Activated CD4-positive, alpha-beta T cell treated with anti-CD3 and anti-CD28 coated beads for 24 hours (primary cell): ENCODE measurements around the gene PIMREG.
A peak's percentile ranks its signal among the peaks of the same experiment; 100 is the strongest.

Experiments
- DNase-seq, 2 donors: peaks; one replicate each; pipeline ENCODE4 v3.0.0-alpha.2; 2020; ENCODE audit warnings: low read depth in 2 of 2

Gene PIMREG

DNA sequence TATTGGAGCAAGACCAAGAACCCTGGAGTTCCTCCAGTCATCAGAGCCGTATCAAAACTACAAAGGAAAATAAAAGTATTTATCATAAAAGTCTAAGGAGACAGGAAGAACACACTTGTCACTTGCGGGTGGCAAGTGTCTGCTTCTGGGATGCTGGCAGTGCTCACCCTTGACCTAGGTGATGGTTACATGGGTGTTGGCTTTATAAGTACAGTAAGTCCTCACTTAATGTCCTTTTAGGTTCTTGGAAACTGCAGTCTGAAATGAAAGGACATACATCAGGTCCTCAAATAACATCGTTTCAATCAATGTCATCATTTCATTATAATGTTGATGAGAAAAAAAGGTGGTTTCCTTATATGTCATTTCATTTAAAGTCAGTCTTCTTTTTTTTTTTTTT, 6.3 kb upstream of the PIMREG start:
- DNase-seq = no peak

- no peak for DNase-seq
These were observed 4.3 kb upstream of the PIMREG start for GRCh38 chr17:6439951-6440350.

DNA sequence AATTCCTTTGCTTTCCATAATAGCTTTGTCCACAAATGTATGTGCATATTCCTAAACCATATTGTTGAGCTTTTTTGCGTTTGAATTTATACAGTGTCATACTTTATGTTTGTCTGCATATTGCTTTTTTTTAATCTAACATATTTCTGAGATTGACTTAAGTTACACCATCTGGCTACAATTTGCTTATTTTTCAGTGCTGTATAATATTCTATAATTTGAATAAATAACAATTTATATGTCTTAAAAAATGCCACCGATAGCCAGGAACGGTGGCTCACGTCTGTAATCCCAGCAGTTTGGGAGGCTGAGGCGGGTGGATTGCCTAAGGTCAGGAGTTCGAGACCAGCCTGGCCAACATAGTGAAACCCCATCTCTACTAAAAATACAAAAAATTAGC, 1.5 kb upstream of the PIMREG start:
- DNase-seq = no peak

DNA sequence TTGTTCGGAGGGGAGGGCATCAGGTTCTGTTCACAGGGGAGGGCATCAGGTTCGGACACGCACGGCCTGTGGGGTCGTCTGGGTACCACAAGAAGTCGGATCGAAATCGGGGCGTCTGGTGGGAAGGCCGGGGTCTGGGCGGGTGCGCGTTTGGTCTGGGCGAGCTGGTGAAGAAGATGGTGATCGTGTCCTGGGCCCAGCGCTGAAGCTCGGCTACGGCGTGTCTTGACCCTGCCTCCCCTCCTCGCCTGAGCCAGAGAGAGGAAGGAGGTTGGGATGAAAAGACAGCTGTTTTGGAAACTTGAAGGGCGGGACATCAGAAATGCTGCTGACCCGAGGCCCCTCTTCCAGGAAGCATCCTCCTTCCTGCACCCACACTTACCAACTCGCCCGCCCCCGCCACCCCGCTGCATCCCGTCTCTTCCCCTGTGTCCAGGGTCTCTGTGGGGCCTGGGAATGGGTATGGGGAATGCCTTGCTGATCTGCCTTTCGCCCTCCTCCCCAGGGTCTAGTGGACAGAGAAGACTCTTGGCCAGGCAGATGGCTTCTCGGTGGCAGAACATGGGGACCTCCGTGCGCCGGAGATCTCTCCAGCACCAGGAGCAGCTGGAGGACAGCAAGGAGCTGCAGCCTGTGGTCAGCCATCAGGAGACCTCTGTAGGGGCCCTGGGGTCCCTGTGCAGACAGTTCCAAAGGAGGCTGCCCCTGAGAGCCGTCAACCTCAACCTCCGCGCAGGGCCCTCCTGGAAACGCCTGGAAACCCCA, 498 bp downstream of the PIMREG start:
- no peak for DNase-seq

DNA sequence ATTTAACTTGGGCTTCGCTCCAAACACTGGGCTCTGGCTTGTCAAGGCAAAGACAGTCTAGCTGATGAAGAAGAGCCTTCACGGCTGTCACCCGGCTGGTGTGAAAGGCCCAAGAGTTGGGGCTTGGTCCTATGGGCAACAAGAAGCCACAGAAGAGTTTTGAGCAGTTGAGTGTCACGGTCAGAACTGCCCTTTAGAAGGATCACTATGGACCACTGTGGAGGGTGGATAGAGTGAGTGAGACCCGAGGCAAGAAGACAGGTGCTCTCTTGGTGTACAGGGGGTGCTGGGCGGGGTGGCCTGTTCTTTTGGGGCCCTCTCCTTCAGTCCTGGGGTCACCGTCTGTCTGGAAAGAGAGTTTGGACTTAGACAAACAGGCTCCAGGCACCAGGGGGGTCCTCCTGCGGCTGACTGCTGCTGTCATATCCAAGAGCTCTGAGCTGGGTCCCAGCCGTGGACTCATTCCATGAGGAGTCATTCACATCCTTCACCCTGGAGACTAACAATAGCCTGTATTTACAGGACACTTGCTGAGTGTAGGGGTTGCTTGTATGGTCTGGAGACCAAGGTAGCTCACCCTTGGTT, 2.4 kb downstream of the PIMREG start:
- DNase-seq = no peak

DNA sequence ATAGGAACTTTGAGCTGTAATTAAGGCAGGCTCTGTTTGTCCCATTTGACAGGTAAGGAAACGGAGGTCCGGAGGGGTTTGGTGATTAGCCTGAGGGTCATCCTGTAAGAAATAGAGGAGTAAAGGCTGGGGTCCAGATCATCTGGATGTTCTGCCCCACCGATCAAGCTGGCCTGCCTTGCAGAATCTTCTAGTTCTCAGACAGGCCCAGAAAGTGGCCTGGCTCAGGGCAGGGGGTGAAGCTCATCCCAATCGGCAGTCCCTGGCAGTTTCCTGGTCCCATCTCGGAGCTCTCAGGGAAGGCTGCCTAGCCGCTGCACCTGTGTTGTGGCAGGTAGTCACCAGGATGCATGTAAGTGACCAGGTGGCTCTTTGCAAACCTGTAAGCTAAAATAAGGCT, 4.2 kb downstream of the PIMREG start:
- no peak for DNase-seq

- no peak for DNase-seq
These were observed 5.1 kb downstream of the PIMREG start for GRCh38 chr17:6449307-6449706.

GRCh38 chr17:6450926-6451832, 6.9 kb downstream of the PIMREG start:
- no peak for DNase-seq

DNA sequence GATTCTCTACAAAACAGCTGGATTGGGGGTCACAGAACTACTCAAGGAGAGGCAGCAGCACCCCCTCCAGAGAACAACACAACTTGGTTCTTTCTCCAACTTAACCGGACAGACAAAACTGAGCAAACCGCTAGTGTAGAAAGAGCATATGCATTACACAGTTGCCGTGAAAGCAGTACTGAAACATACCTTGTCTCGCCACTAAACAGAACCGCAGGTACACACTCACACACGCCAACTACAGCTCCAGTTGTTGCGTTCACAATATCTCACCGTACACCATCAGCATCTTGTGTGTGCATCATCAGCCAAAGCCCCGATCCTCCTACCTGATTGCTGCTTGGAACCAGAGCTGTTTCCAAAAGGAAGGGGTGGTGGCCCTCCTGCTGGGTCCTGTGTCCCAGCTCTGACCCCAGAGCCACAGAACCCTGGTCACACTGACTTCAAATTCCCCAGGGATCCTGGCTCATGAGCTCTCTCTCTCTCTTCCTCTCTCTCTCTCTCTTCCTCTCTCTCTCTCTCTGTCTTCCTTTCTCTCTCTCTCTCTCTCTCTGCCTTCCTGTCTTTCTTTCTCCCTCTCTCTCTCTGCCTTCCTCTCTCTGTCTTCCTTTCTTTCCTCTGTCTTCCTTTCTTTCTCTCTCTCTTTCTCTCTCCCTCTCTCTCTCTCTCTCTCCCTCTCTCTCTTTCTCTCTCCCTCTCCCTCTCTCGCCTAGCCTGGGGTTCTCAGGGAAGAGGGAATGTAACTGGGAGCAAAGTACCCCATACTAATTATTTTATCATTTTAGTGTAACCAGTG, 8.4 kb downstream of the PIMREG start:
- no peak for DNase-seq

DNA sequence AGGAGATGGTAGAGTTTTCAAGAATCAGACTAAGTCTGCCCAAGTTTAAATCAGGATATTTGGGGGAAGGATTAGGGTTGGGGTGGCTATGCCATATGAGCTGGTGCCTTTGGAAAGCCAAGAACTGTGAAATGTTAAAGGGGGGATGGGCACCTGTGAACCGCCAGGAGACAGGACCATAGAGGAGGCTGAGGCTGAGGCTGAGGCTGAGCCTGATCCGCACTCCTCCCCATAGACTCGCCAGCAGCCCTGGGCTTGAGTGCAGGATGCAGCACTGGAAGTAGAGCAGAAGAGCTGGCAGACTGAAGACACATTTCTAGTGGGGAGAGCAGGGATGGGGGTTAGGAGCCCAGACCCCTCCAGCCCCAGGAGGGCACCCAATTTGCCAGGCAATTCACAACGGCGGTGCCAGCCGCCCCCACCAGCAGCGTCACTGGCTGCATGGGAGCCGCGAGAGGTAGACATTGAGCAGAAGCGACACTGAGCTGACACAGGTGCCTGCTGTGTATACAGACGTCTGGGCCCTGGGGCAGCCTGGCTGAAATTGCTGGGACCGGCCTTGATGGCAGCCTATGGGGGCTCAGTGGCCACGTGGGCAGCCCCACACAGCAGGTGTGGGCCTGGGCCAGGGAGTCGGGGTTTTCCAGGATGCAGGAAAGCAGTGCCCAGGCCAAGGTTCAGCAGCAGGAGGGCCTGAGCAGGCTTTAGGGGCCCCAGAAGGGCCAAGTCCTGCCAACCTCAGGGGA, 9.2 kb downstream of the PIMREG start:
- no peak for DNase-seq

DNA sequence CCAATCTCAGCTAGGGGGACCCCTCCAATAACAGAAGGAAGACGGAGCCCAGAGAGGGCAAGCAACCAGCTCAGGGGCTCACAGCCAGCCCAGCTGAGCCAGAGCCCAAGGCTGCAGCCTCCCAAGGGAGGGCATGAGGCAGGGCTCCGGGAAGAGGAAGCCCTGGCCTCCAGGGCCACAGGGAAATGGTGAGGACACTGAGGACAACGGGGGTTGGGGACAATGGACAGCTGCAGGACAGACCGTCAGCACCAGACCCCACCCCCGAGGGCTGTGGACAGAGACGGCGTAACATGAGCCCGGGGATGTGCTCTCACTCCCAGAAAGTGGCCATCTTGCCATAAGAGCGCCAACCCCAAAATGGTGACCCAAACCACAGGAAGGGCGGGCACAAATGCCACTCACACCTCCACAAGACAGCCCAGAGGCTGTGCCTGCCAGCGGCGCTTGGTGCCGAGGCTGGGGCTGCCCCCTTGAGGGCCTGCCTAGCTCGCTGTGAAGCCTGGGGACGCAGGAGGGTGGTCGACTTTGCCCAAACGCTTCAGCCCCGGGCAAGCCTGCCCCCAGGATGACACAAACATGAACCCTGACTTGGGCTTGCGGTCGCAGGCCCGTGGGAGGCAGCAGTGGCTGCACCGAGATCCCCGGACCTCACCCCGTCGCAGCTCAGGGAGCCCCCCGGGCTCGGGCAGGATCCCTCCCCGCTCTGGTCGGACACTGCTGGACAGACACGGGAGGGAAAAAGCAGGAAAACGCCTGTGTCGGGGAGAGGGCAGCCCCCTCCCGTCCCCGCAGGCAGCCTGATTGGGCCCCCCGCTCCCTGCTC, 10.5 kb downstream of the PIMREG start:
- DNase-seq = no peak

- peak in 1 of 2 donors; percentile 17 for DNase-seq
These were observed 11.1 kb downstream of the PIMREG start for GRCh38 chr17:6455321-6455705.

- no peak for DNase-seq
These were observed 12.1 kb downstream of the PIMREG start for GRCh38 chr17:6456321-6456720.

- DNase-seq = no peak
These were observed 12.8 kb downstream of the PIMREG start for GRCh38 chr17:6456914-6457687.

DNA sequence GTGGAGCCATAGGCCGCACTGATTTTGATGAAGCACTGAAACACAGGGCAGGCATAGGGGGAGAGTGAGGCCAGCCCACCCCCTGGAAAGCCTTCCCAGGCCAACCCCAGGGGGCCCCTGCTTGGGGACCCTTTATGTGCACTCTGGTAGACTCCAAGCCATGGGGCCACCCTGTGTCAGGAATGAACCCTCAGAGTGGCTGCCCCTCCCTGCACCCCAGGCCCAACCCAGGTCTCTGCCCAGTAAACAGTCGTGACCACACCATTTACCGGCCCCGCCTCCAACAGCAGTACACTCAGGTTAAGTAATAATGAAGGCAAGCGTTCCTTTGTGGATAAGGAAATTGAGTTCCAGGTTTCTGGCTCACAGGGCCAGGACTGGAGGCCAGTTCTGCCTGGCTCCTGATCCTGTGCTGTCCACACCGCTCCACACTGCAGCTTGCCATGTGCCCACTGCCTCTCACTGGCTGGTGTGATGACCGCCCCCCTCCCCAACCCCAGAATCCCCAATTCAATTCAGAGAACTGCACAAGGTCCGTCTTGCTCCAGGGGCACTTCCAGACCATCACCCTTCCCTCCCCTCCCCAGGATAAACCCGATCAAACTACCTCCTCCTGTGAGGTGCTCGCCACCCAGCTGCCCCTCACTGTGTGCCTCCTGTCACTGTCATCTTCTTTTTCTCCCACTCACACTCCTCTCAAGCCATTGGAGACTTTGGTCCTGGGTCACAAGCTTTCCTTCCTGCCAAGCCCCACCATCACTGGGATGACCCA, 13.6 kb downstream of the PIMREG start:
- DNase-seq = no peak

DNA sequence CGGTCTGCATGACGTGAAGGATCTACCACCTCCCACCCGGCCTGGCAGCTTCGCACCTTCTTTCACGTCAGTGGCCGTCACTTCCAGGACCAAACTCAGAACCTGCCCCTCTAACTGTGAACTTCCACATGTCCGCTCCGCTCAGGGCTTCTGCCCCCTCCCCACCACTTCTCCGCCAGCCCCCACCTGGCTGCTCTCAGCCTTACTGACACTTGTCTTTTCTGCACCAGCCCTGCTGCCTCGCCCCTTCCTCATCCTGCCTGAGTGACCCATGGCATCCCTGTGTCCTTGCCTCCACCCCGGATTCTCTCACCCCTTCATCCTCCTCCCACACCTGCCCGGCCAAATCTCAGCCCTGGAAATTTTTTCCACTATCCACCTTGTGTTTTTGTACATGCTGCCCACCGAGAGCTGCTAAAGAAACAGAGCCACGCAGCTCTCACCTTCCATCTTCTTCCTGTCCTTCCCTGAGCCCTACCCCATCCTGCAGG, 14.2 kb downstream of the PIMREG start:
- no peak for DNase-seq

GRCh38 chr17:6460531-6461161, 16.4 kb downstream of the PIMREG start:
- no peak for DNase-seq

GRCh38 chr17:6461246-6461645, 17.0 kb downstream of the PIMREG start:
- DNase-seq = no peak
